Activated T-helper 1 cell treated with anti-CD3 and anti-CD28 coated beads, Interleukin-12 subunit alpha, Interleukin-12 subunit beta, Interleukin-2, Interleukin-4 antibody, amounts not matched to agents 30 ng/mL and 10 ng/mL and 1 ng/mL, durations not matched to agents 14 hours and 24 hours and 36 hours (primary cell): ENCODE results near the gene AKR1B15. TPM values are rescaled to one million over a fixed set of nuclear protein-coding genes. Genes with fewer than 3 reads are reported as not detected.
A peak's percentile ranks its signal among the peaks of the same experiment; 100 is the strongest.

ENCODE experiments used
- DNase-seq: peaks from one replicate; pipeline ENCODE4 v3.0.0; 2021; ENCODE audit warnings: low spot score
- H3K27ac Mint-ChIP-seq: one replicate; pipeline ENCODE4 v1.8.0; 2021; ENCODE audit warnings: mild to moderate bottlenecking, mixed read lengths
- H3K27me3 Mint-ChIP-seq: one replicate; pipeline ENCODE4 v1.8.0; 2022; ENCODE audit warnings: mild to moderate bottlenecking, moderate library complexity, mixed read lengths; ENCODE audit not compliant: insufficient read depth
- H3K36me3 Mint-ChIP-seq: one replicate; pipeline ENCODE4 v1.8.0; 2021; ENCODE audit warnings: low read depth, mixed read lengths
- H3K4me1 Mint-ChIP-seq: one replicate; pipeline ENCODE4 v1.8.0; 2021; ENCODE audit warnings: low read depth, mixed read lengths
- H3K4me3 Mint-ChIP-seq: one replicate; pipeline ENCODE4 v1.8.0; 2021; ENCODE audit warnings: mild to moderate bottlenecking, moderate library complexity, mixed read lengths
- H3K9me3 Mint-ChIP-seq: one replicate; pipeline ENCODE4 v1.8.0; 2021; ENCODE audit warnings: mixed read lengths
- intact Hi-C: fragments of 100-400 bp; cut with micrococcal nuclease; formaldehyde crosslinking; loops from one replicate; pipeline ENCODE4 v1.15.1; 2024
- total RNA-seq: library from RNA; stranded (reverse); gene quantifications from 2 replicates; pipeline ENCODE4 v1.2.3, GENCODE V29; 2022

The AKR1B15 gene
- total RNA-seq: not detected in 2 replicates

GRCh38 chr7:134548877-134549276 lies at the start of gene AKR1B15:
TSS of gene AKR1B15 (plus strand) at chr7:134549110. CDS start at chr7:134564620, 15,510 bp downstream.
- H3K9me3 Mint-ChIP-seq: no peaks in the 10 kb centered on the region
- intact Hi-C loops: no loop called here
- H3K27ac Mint-ChIP-seq: no peak within 1 kb of the TSS
- DNase-seq: peak; percentile 10
- peaks cover 11% of the 10 kb centered on the region for H3K27me3 Mint-ChIP-seq
- H3K4me1 Mint-ChIP-seq: peaks cover 12% of the 10 kb centered on the region
- H3K36me3 Mint-ChIP-seq: no peaks in the 10 kb centered on the region
- H3K4me3 Mint-ChIP-seq: no peak within 1 kb of the TSS

- Mint-ChIP-seq H3K9me3 (no peaks in the 10 kb centered on the region), H3K27ac (no peak overlapping the region), H3K4me1 (no peaks in the 10 kb centered on the region), H3K27me3 (no peaks in the 10 kb centered on the region), H3K36me3 (no peaks in the 10 kb centered on the region), H3K4me3 (no peak overlapping the region)
- intact Hi-C loops: no loop called here
- DNase-seq: no peak
Measured at GRCh38 chr7:134500406-134500805, 48.5 kb upstream of the AKR1B15 start.

- Mint-ChIP-seq H3K36me3 (no peaks in the 10 kb centered on the region), H3K4me1 (no peaks in the 10 kb centered on the region), H3K27me3 (no peaks in the 10 kb centered on the region), H3K4me3 (no peak overlapping the region), H3K9me3 (no peaks in the 10 kb centered on the region), H3K27ac (no peak overlapping the region)
- intact Hi-C loops: no loop called here
- no peak for DNase-seq
Measured at GRCh38 chr7:134500982-134501381, 47.9 kb upstream of the AKR1B15 start.

DNA sequence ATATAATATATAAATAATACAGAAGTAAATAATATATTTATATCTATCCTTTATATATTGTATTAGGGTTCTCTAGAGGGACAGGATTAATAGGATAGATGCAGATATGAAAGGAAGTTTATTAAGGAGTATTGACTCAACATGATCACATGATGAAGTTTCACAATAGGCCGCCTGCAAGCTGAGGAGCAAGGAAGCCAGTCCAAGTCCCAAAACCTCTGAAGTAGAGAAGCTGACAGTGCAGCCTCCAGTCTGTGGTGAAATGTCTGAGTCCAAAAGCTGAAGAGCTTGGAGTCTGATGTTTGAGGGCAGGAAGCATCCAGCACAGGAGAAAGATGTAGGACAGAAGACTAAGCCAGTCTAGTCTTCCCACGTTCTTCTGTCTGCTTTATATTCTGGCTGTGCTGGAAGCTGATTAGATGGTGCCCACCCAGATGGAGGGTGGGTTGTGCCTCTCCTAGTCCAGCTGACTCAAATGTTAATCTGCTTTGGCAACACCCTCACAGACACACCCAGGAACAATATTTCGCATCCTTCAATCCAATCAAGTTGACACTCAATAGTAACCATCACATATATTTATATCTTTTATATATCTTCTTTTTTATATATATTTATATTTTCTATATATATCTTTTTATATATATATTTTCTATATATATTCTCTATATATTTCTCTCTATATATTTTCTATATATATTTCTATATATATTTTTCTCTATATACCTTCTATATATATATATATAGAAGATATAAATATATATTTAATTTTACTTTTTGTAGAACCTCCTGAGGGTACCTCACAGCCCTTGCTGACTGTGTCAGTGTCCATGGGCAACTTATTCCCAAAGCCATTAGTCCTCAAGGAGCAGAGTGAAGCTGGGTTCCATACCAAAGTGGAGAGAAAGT lies 46.2 kb upstream of the AKR1B15 start:
- intact Hi-C loops: no loop called here
- no peaks in the 10 kb centered on the region for H3K27me3 Mint-ChIP-seq

GRCh38 chr7:134504660-134505164 lies 44.2 kb upstream of the AKR1B15 start:
- no peaks in the 10 kb centered on the region for H3K27me3 Mint-ChIP-seq
- H3K4me3 Mint-ChIP-seq: no peak overlapping the region
- no peak overlapping the region for H3K27ac Mint-ChIP-seq
- H3K9me3 Mint-ChIP-seq: no peaks in the 10 kb centered on the region
- intact Hi-C loops: no loop called here
- no peaks in the 10 kb centered on the region for H3K36me3 Mint-ChIP-seq
- H3K4me1 Mint-ChIP-seq: no peaks in the 10 kb centered on the region
- no peak for DNase-seq

More for the DNA sequence above, 46.2 kb upstream of the AKR1B15 start:
- Mint-ChIP-seq H3K27ac (no peak overlapping the region), H3K4me1 (no peaks in the 10 kb centered on the region), H3K4me3 (no peak overlapping the region), H3K36me3 (no peaks in the 10 kb centered on the region), H3K9me3 (no peaks in the 10 kb centered on the region)
- DNase-seq: no peak

- intact Hi-C loops: no loop called here
- H3K36me3 Mint-ChIP-seq: no peaks in the 10 kb centered on the region
- no peaks in the 10 kb centered on the region for H3K4me1 Mint-ChIP-seq
- H3K9me3 Mint-ChIP-seq: no peaks in the 10 kb centered on the region
- no peak for DNase-seq
- no peak overlapping the region for H3K4me3 Mint-ChIP-seq
- H3K27ac Mint-ChIP-seq: no peak overlapping the region
- H3K27me3 Mint-ChIP-seq: no peaks in the 10 kb centered on the region
Measured at GRCh38 chr7:134505856-134506255, 43.1 kb upstream of the AKR1B15 start.

DNA sequence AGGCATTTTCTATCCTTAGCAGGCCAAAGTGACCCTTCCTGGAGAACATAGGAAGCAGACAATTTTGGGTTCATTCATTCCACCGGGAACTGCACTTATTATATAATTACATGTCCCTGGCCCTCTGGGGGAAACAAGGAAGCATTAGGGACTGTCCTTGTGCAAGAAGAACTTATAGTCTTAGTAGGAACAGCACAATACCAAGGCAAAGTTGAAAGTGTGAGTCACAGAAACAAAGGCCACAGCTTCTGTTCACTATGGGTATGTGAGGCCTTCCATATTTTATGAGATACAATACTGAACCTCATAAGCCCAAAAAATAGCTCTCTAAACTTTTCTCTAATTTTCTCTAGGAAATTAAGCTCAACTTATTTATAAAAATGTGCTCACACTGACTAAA lies 39.9 kb upstream of the AKR1B15 start:
- Mint-ChIP-seq H3K4me3 (no peak overlapping the region), H3K27ac (no peak overlapping the region), H3K36me3 (no peaks in the 10 kb centered on the region), H3K27me3 (no peaks in the 10 kb centered on the region), H3K4me1 (peaks cover 11% of the 10 kb centered on the region), H3K9me3 (no peaks in the 10 kb centered on the region)
- no peak for DNase-seq
- intact Hi-C loops: no loop called here

DNA sequence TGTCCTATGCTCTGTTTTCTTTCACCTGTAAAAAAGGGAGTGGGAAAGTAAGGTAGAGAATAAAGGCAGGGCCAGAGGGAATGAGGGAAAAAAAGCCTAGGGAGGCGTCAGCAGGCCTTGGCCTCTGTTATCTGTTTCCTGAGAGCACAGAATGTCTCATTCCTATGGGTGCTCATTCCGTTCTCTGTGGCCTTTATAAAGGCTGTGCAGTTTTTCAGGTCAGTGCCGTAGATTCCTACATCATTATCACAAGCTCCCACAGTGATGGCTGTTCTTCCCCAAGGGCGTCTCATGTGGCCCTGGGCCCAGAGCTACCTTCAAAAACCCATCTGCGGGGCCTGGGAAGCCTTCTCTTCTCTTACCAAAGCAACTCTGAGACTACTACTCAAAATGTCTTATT lies 38.3 kb upstream of the AKR1B15 start:
- Mint-ChIP-seq H3K36me3 (no peaks in the 10 kb centered on the region), H3K4me3 (no peak overlapping the region), H3K4me1 (peaks cover 16% of the 10 kb centered on the region), H3K9me3 (no peaks in the 10 kb centered on the region), H3K27ac (no peak overlapping the region), H3K27me3 (peaks cover 2% of the 10 kb centered on the region)
- DNase-seq: no peak
- intact Hi-C loops: no loop called here

DNA sequence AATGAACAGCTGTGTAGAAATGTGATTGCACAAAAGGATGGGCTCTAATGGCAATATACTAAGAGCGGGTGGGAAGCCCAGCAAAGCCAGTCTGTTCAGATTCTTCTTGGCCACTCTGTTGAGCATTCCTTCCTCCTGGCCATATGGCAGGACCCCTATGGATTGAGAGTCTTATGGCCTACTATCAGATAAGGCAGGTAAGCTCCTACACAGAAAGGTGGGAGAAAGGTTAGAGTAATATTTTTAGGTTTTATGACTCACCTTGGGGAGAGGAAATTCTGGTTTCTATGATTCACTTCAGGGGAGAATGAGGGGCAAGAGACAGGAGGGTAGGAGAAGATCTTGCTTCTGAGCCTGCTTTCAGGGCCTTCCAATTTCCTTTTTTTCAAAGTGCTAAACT lies 36.6 kb upstream of the AKR1B15 start:
- peaks cover 2% of the 10 kb centered on the region for H3K27me3 Mint-ChIP-seq
- H3K27ac Mint-ChIP-seq: no peak overlapping the region
- DNase-seq: no peak
- H3K36me3 Mint-ChIP-seq: no peaks in the 10 kb centered on the region
- H3K4me1 Mint-ChIP-seq: peaks cover 16% of the 10 kb centered on the region
- no peaks in the 10 kb centered on the region for H3K9me3 Mint-ChIP-seq
- H3K4me3 Mint-ChIP-seq: no peak overlapping the region
- intact Hi-C loops: no loop called here

DNA sequence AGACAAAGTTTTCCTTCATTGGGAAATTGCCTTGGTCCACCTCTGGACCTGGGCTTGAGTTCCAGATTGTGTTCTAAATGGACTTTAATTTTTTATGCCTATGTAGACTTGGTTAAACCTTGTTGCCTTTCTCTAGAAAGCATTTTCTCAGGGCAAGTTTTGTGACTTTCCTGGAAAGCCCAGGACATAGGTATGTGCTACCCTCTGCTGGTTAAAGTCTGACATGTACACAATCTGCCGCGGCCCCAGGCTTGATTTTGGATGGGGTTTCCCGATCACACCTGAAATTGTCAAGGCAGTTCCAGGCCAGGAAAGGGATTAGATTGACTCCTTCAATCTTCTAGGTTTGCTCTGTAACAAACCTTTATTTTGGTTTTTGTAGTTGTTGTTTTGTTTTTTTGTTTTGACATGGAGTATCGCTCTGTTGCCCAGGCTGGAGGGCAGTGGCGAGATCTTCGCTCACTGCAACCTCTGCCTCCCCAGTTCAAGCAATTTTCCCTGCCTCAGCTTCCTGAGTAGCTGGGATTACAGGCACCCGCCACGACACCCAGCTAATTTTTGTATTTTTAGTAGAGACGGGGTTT lies 35.6 kb upstream of the AKR1B15 start:
- DNase-seq: peak; percentile 15

GRCh38 chr7:134514106-134514505 lies 34.8 kb upstream of the AKR1B15 start:
- Mint-ChIP-seq H3K27ac (no peak overlapping the region), H3K4me1 (peaks cover 16% of the 10 kb centered on the region), H3K9me3 (no peaks in the 10 kb centered on the region), H3K36me3 (no peaks in the 10 kb centered on the region), H3K27me3 (peaks cover 12% of the 10 kb centered on the region), H3K4me3 (no peak overlapping the region)
- DNase-seq: no peak
- intact Hi-C loops: loop anchor here (1.0 to 2.0 kb wide), 5 partner anchors 33 to 440 kb away; partner anchors contain the start of genes AKR1B1 and SLC35B4

More for the DNA sequence above, 35.6 kb upstream of the AKR1B15 start:
- intact Hi-C loops: loop anchor here (1.0 kb wide), 1 partner anchor 81 kb away; no protein-coding TSS in a partner anchor
- Mint-ChIP-seq H3K9me3 (no peaks in the 10 kb centered on the region), H3K36me3 (no peaks in the 10 kb centered on the region), H3K4me3 (no peak overlapping the region), H3K27ac (no peak overlapping the region), H3K27me3 (peaks cover 8% of the 10 kb centered on the region), H3K4me1 (peaks cover 16% of the 10 kb centered on the region)

- no peak for DNase-seq
- peaks cover 16% of the 10 kb centered on the region for H3K4me1 Mint-ChIP-seq
- intact Hi-C loops: loop anchor here (1.0 to 2.0 kb wide), 5 partner anchors 32 to 440 kb away; partner anchors contain the start of genes AKR1B1 and SLC35B4
- no peaks in the 10 kb centered on the region for H3K36me3 Mint-ChIP-seq
- H3K9me3 Mint-ChIP-seq: no peaks in the 10 kb centered on the region
- H3K27ac Mint-ChIP-seq: no peak overlapping the region
- H3K27me3 Mint-ChIP-seq: peaks cover 12% of the 10 kb centered on the region
- no peak overlapping the region for H3K4me3 Mint-ChIP-seq
Measured at GRCh38 chr7:134514663-134515062, 34.2 kb upstream of the AKR1B15 start.
